HG03354 (cell line): Measurements from ENCODE around the gene AP2A2.
"Not testable (repeated sequence)": the region's sequence is repeated elsewhere in the genome, so short reads cannot be mapped to it uniquely, and the experiment has no call there.

ENCODE experiments used
- ATAC-seq: cut with Tn5 transposase; IDR thresholded peaks from one replicate; pipeline ENCODE4 v1.9.1; 2021; ENCODE audit warnings: mild to moderate bottlenecking; ENCODE audit not compliant: unreplicated experiment, poor library complexity, severe bottlenecking

The AP2A2 gene

GRCh38 chr11:970319-970871 is 44.7 kb downstream of the AP2A2 start:
- ATAC-seq, result no peak

- ATAC-seq, result no peak
These were observed 45.5 kb downstream of the AP2A2 start for GRCh38 chr11:971092-971690.

GRCh38 chr11:971731-972365 is 46.2 kb downstream of the AP2A2 start:
- no peak for ATAC-seq

GRCh38 chr11:972523-973211 is 47.0 kb downstream of the AP2A2 start:
- no peak for ATAC-seq

- ATAC-seq, result no peak
These were observed 47.6 kb downstream of the AP2A2 start for GRCh38 chr11:973237-973636.

- not testable (repeated sequence) for ATAC-seq
These were observed 49.7 kb downstream of the AP2A2 start for GRCh38 chr11:975376-975775.

GRCh38 chr11:975827-976226 is 50.2 kb downstream of the AP2A2 start:
- ATAC-seq, result no peak

- ATAC-seq, result no peak
These were observed 50.9 kb downstream of the AP2A2 start for GRCh38 chr11:976431-977160.

GRCh38 chr11:977830-978720 is 52.4 kb downstream of the AP2A2 start:
- ATAC-seq, result no peak

- ATAC-seq, result no peak
These were observed 53.1 kb downstream of the AP2A2 start for GRCh38 chr11:978781-979180.

GRCh38 chr11:980438-981357 is 55.0 kb downstream of the AP2A2 start:
- ATAC-seq, result no peak

- ATAC-seq, result no peak
These were observed 56.1 kb downstream of the AP2A2 start for GRCh38 chr11:981764-982163.

GRCh38 chr11:984546-984945 is 58.9 kb downstream of the AP2A2 start:
- no peak for ATAC-seq

GRCh38 chr11:985406-985805 is 59.7 kb downstream of the AP2A2 start:
- ATAC-seq, result no peak

- ATAC-seq, result no peak
These were observed 60.2 kb downstream of the AP2A2 start for GRCh38 chr11:985848-986247.

GRCh38 chr11:986270-986951 is 60.7 kb downstream of the AP2A2 start:
- ATAC-seq, result no peak

- no peak for ATAC-seq
These were observed 61.3 kb downstream of the AP2A2 start for GRCh38 chr11:986952-987305.

GRCh38 chr11:987671-988070 is 62.0 kb downstream of the AP2A2 start:
- no peak for ATAC-seq
